Measurements from ENCODE around the gene PRKCB. TPM values are rescaled to one million over a fixed set of nuclear protein-coding genes. Genes with fewer than 3 reads are reported as not detected.

Gene PRKCB
- total RNA-seq, 1 experiment from 2014 or later, result 0.89 TPM

GRCh38 chr16:24163935-24164334, 328.2 kb downstream of the PRKCB start:
- H3K9ac ChIP-seq (ENCODE audit: low read length), result no peak overlapping the region
- no peaks in the 10 kb centered on the region for H3K9me3 ChIP-seq (ENCODE audit: control insufficient read depth in 1 of 2, insufficient read depth in 1 of 2, low read depth in 1 of 2, low read length in 2 of 2)
- ATAC-seq (no peak), DNase-seq (ENCODE audit: low read depth, low spot score) (no peak)
- no TSS peak for BruUV-seq (replicated peaks)
- no peak overlapping the region for H3K4me2 ChIP-seq (ENCODE audit: low read length)
- H3K27me3 ChIP-seq (ENCODE audit: insufficient read depth, low read length), result peaks cover 20% of the 10 kb centered on the region
- H3K27ac ChIP-seq (ENCODE audit: low read depth, low read length), result no peak overlapping the region
- no peaks in the 10 kb centered on the region for H3K36me3 ChIP-seq (ENCODE audit: control insufficient read depth in 1 of 2, insufficient read depth in 2 of 2, low read length in 2 of 2)
- H3K4me3 ChIP-seq (replicated peaks in 1 of 2; ENCODE audit: low read depth in 1 of 2, low read length in 2 of 2), result no peak overlapping the region
- POLR2A ChIA-PET, result no interaction called here
- no peaks in the 10 kb centered on the region for H3K9me2 ChIP-seq (ENCODE audit: insufficient read depth)
- RAD21 ChIA-PET (ENCODE audit: low non-redundant PET in 1 of 2, low total read pairs in 2 of 2, uncharacterized antibody in 2 of 2, unreplicated experiment in 2 of 2), result no interaction called here
- no peaks in the 10 kb centered on the region for H4K20me1 ChIP-seq (ENCODE audit: insufficient read depth)
- H2AFZ ChIP-seq (ENCODE audit: low read depth, low read length, poor library complexity, severe bottlenecking), result no peak overlapping the region
- no peaks in the 10 kb centered on the region for H3K79me2 ChIP-seq (ENCODE audit: insufficient read depth, low read length)
- TF ChIP-seq SP1 (IDR thresholded peaks at IDR 0.05; ENCODE audit: low read depth), result no peak
- no peak for TF ChIP-seq ZFX (IDR thresholded peaks at IDR 0.05)
- TF ChIP-seq SRF (IDR thresholded peaks at IDR 0.05; ENCODE audit: low read depth), result no peak
- TF ChIP-seq MAX (IDR thresholded peaks at IDR 0.05), result no peak
- H3K4me1 ChIP-seq (ENCODE audit: control insufficient read depth in 1 of 2, insufficient read depth in 2 of 2, low read length in 2 of 2), result no peaks in the 10 kb centered on the region
- CTCF ChIA-PET, result no interaction called here
- intact Hi-C loops (cut with micrococcal nuclease), result no loop called here

DNA sequence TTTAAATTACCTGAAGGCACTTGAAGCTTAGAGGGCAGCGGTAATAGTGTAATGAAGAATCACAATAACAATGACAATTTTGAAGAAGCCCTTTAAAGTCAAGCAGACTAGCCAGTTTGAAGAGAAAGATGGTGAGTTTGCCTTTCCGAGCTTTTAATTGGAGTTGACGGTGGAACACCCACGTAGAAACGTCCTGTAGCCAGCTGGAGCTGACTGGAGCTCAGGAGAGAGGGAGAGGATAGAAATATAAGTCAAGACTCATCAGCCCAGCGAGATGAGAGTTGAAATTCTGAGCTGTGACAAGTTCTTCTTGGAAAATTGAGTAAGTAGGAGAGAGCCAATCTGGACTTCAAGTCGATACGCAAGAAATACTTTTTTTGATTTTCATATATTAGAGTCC, 328.6 kb downstream of the PRKCB start:
- RAD21 ChIA-PET (ENCODE audit: low non-redundant PET in 1 of 2, low total read pairs in 2 of 2, uncharacterized antibody in 2 of 2, unreplicated experiment in 2 of 2), result no interaction called here
- CTCF ChIA-PET, result no interaction called here
- POLR2A ChIA-PET, result no interaction called here
- no peaks in the 10 kb centered on the region for H3K79me2 ChIP-seq (ENCODE audit: insufficient read depth, low read length)
- H3K27me3 ChIP-seq (ENCODE audit: insufficient read depth, low read length), result peaks cover 20% of the 10 kb centered on the region
- BruUV-seq (replicated peaks), result no TSS peak
- TF ChIP-seq YY1 (IDR thresholded peaks at IDR 0.05; ENCODE audit: extremely low read depth, insufficient replicate concordance, low read depth, low read length) (no peak), ZFX (IDR thresholded peaks at IDR 0.05) (no peak), ELF1 (IDR thresholded peaks at IDR 0.05; ENCODE audit: borderline replicate concordance, low read depth) (no peak), CTCF (IDR thresholded peaks at IDR 0.05 in 2 of 3, conservative IDR thresholded peaks at IDR 0.05 in 1 of 3; ENCODE audit: borderline replicate concordance in 1 of 3, insufficient read depth in 1 of 3, low read depth in 2 of 3, low read length in 2 of 3) (no peak), ZNF274 (IDR thresholded peaks at IDR 0.05; ENCODE audit: low read depth, low read length) (no peak), SIN3A (IDR thresholded peaks at IDR 0.05; ENCODE audit: low read depth) (no peak), SRF (IDR thresholded peaks at IDR 0.05; ENCODE audit: low read depth) (no peak), FOSL1 (IDR thresholded peaks at IDR 0.05; ENCODE audit: low read depth) (no peak)
- TF ChIP-seq, protein P1, sequence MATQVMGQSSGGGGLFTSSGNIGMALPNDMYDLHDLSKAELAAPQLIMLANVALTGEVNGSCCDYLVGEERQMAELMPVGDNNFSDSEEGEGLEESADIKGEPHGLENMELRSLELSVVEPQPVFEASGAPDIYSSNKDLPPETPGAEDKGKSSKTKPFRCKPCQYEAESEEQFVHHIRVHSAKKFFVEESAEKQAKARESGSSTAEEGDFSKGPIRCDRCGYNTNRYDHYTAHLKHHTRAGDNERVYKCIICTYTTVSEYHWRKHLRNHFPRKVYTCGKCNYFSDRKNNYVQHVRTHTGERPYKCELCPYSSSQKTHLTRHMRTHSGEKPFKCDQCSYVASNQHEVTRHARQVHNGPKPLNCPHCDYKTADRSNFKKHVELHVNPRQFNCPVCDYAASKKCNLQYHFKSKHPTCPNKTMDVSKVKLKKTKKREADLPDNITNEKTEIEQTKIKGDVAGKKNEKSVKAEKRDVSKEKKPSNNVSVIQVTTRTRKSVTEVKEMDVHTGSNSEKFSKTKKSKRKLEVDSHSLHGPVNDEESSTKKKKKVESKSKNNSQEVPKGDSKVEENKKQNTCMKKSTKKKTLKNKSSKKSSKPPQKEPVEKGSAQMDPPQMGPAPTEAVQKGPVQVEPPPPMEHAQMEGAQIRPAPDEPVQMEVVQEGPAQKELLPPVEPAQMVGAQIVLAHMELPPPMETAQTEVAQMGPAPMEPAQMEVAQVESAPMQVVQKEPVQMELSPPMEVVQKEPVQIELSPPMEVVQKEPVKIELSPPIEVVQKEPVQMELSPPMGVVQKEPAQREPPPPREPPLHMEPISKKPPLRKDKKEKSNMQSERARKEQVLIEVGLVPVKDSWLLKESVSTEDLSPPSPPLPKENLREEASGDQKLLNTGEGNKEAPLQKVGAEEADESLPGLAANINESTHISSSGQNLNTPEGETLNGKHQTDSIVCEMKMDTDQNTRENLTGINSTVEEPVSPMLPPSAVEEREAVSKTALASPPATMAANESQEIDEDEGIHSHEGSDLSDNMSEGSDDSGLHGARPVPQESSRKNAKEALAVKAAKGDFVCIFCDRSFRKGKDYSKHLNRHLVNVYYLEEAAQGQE (IDR thresholded peaks at IDR 0.05; ENCODE audit: low read depth), result no peak
- H3K4me2 ChIP-seq (ENCODE audit: low read length), result no peak overlapping the region
- no peaks in the 10 kb centered on the region for H3K4me1 ChIP-seq (ENCODE audit: control insufficient read depth in 1 of 2, insufficient read depth in 2 of 2, low read length in 2 of 2)
- no peak overlapping the region for H3K9ac ChIP-seq (ENCODE audit: low read length)
- H2AFZ ChIP-seq (ENCODE audit: low read depth, low read length, poor library complexity, severe bottlenecking), result no peak overlapping the region
- intact Hi-C loops (cut with micrococcal nuclease), result no loop called here
- H3K36me3 ChIP-seq (ENCODE audit: control insufficient read depth in 1 of 2, insufficient read depth in 2 of 2, low read length in 2 of 2), result no peaks in the 10 kb centered on the region
- no peaks in the 10 kb centered on the region for H4K20me1 ChIP-seq (ENCODE audit: insufficient read depth)
- no peaks in the 10 kb centered on the region for H3K9me2 ChIP-seq (ENCODE audit: insufficient read depth)
- no peak for ATAC-seq
- no peak overlapping the region for H3K4me3 ChIP-seq (replicated peaks in 1 of 2; ENCODE audit: low read depth in 1 of 2, low read length in 2 of 2)
- no peaks in the 10 kb centered on the region for H3K9me3 ChIP-seq (ENCODE audit: control insufficient read depth in 1 of 2, insufficient read depth in 1 of 2, low read depth in 1 of 2, low read length in 2 of 2)
- no peak for DNase-seq (ENCODE audit: low read depth, low spot score)
- H3K27ac ChIP-seq (ENCODE audit: low read depth, low read length), result no peak overlapping the region

All from HCT116 (cell line).